ENCODE results near the gene PCDHB3.
"Not testable (repeated sequence)": the region's sequence is repeated elsewhere in the genome, so short reads cannot be mapped to it uniquely, and the experiment has no call there.

Gene PCDHB3

DNA sequence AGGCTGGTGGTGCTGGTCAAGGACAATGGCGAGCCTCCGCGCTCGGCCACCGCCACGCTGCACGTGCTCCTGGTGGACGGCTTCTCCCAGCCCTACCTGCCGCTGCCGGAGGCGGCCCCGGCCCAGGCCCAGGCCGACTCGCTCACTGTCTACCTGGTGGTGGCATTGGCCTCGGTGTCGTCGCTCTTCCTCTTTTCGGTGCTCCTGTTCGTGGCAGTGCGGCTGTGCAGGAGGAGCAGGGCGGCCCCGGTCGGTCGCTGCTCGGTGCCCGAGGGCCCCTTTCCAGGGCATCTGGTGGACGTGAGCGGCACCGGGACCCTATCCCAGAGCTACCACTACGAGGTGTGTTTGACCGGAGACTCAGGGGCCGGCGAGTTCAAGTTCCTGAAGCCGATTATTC is 37.1 kb downstream of the PCDHB3 start:
- DNase-seq, result not testable (repeated sequence)

- DNase-seq, result no peak
Measured at GRCh38 chr5:141149812-141150211, 49.5 kb downstream of the PCDHB3 start, which contains the start of gene PCDHB6. PCDHB6 (plus strand) TSS chr5:141150057; CDS start chr5:141150258, 201 bp downstream.

DNA sequence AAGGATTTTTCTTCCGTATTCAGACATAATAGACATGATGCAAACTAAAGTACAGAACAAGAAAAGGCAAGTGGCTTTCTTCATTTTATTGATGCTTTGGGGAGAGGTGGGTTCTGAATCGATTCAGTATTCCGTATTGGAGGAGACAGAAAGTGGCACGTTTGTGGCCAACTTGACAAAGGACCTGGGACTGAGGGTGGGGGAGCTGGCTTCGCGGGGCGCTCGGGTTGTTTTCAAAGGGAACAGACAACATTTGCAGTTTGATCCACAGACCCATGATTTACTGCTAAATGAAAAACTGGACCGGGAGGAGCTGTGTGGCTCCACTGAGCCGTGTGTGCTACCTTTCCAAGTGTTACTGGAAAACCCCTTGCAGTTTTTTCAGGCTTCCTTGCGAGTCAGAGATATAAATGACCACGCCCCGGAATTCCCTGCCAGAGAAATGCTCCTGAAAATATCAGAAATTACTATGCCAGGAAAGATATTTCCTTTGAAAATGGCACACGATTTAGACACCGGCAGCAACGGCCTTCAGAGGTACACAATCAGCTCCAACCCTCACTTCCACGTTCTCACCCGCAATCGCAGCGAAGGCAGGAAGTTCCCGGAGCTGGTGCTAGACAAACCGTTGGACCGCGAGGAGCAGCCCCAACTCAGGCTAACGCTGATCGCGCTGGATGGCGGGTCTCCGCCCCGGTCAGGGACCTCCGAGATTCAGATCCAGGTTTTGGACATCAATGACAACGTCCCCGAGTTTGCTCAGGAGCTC is 50.1 kb downstream of the PCDHB3 start:
- DNase-seq, result no peak

DNA sequence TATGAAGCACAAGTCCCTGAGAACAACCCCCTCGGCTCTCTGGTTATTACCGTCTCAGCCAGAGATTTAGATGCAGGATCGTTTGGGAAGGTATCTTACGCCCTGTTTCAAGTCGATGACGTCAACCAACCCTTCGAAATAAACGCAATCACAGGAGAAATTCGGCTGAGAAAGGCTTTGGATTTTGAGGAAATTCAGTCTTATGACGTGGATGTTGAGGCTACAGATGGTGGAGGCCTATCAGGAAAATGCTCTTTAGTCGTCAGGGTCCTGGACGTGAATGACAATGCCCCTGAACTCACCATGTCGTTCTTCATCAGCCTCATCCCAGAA is 50.7 kb downstream of the PCDHB3 start:
- DNase-seq, result no peak

DNA sequence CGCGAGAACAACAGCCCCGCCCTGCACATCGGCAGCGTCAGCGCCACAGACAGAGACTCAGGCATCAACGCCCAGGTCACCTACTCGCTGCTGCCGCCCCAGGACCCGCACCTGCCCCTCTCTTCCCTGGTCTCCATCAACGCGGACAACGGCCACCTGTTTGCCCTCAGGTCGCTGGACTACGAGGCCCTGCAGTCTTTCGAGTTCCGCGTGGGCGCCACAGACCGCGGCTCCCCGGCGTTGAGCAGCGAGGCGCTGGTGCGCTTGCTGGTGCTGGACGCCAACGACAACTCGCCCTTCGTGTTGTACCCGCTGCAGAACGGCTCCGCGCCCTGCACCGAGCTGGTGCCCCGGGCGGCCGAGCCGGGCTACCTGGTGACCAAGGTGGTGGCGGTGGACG is 51.4 kb downstream of the PCDHB3 start:
- DNase-seq, result not testable (repeated sequence)

DNA sequence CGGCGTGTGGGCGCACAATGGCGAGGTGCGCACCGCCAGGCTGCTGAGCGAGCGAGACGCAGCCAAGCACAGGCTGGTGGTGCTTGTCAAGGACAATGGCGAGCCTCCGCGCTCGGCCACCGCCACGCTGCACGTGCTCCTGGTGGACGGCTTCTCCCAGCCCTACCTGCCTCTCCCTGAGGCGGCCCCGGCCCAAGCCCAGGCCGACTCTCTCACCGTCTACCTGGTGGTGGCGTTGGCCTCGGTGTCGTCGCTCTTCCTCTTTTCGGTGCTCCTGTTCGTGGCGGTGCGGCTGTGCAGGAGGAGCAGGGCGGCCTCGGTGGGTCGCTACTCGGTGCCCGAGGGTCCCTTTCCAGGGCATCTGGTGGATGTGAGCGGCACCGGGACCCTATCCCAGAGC is 51.8 kb downstream of the PCDHB3 start:
- DNase-seq, result not testable (repeated sequence)

All from inflammatory macrophage treated with lipopolysaccharide for 1 hour (primary cell).